ENCODE data around the gene MRPL24.
"Not testable (repeated sequence)": the region's sequence is repeated elsewhere in the genome, so short reads cannot be mapped to it uniquely, and the experiment has no call there.

Gene MRPL24

GRCh38 chr1:156767879-156768604 lies 27.2 kb upstream of the MRPL24 start:
- peaks cover 60% of the 10 kb centered on the region for H3K4me1 Mint-ChIP-seq (ENCODE audit: low read depth)
- H3K4me3 Mint-ChIP-seq = no peak overlapping the region
- intact Hi-C loops (cut with micrococcal nuclease) = loop anchor here (1.0 kb wide), 3 partner anchors 17 to 40 kb away; partner anchors contain the start of genes HDGF, ISG20L2, METTL25B and MRPL24
- no peaks in the 10 kb centered on the region for H3K9me3 Mint-ChIP-seq
- H3K36me3 Mint-ChIP-seq (ENCODE audit: low read depth) = peaks cover 36% of the 10 kb centered on the region
- H3K27ac Mint-ChIP-seq = no peak overlapping the region
- no peaks in the 10 kb centered on the region for H3K27me3 Mint-ChIP-seq

- intact Hi-C loops (cut with micrococcal nuclease) = loop anchor here (1.0 kb wide), 3 partner anchors 16 to 39 kb away; partner anchors contain the start of genes HDGF, ISG20L2, METTL25B and MRPL24
- Mint-ChIP-seq H3K27ac (no peak within 1 kb of the TSS), H3K27me3 (no peaks in the 10 kb centered on the region)
These were observed 26.4 kb upstream of the MRPL24 start, which contains the start of gene PRCC for GRCh38 chr1:156767101-156767878. Gene PRCC (plus strand): TSS chr1:156767535. CDS start chr1:156767772, 237 bp downstream.

GRCh38 chr1:156766298-156767100 lies 25.6 kb upstream of the MRPL24 start:
- Mint-ChIP-seq H3K9me3 (no peaks in the 10 kb centered on the region), H3K4me3 (no peak overlapping the region), H3K27me3 (no peaks in the 10 kb centered on the region)

More at GRCh38 chr1:156767101-156767878, 26.4 kb upstream of the MRPL24 start, which contains the start of gene PRCC:
- Mint-ChIP-seq H3K9me3 (no peaks in the 10 kb centered on the region), H3K4me3 (no peak within 1 kb of the TSS), H3K4me1 (ENCODE audit: low read depth) (peaks cover 53% of the 10 kb centered on the region), H3K36me3 (ENCODE audit: low read depth) (peaks cover 28% of the 10 kb centered on the region)

GRCh38 chr1:156765666-156766065 lies 24.8 kb upstream of the MRPL24 start:
- no peaks in the 10 kb centered on the region for H3K27me3 Mint-ChIP-seq
- no peak overlapping the region for H3K27ac Mint-ChIP-seq
- peaks cover 15% of the 10 kb centered on the region for H3K36me3 Mint-ChIP-seq (ENCODE audit: low read depth)
- peaks cover 41% of the 10 kb centered on the region for H3K4me1 Mint-ChIP-seq (ENCODE audit: low read depth)
- no peaks in the 10 kb centered on the region for H3K9me3 Mint-ChIP-seq
- intact Hi-C loops (cut with micrococcal nuclease) = no loop called here
- H3K4me3 Mint-ChIP-seq = no peak overlapping the region

More at GRCh38 chr1:156766298-156767100, 25.6 kb upstream of the MRPL24 start:
- H3K36me3 Mint-ChIP-seq (ENCODE audit: low read depth) = peaks cover 23% of the 10 kb centered on the region
- peaks cover 49% of the 10 kb centered on the region for H3K4me1 Mint-ChIP-seq (ENCODE audit: low read depth)
- intact Hi-C loops (cut with micrococcal nuclease) = loop anchor here (1.0 kb wide), 3 partner anchors 15 to 38 kb away; partner anchors contain the start of genes HDGF, ISG20L2, METTL25B and MRPL24
- H3K27ac Mint-ChIP-seq = no peak overlapping the region

GRCh38 chr1:156765136-156765535 lies 24.2 kb upstream of the MRPL24 start:
- H3K27ac Mint-ChIP-seq; H3K9me3 Mint-ChIP-seq; intact Hi-C loops (cut with micrococcal nuclease); H3K4me3 Mint-ChIP-seq; H3K27me3 Mint-ChIP-seq; H3K36me3 Mint-ChIP-seq (ENCODE audit: low read depth): not testable (repeated sequence)
- H3K4me1 Mint-ChIP-seq (ENCODE audit: low read depth) = peaks cover 35% of the 10 kb centered on the region

GRCh38 chr1:156760796-156761104 lies 19.9 kb upstream of the MRPL24 start:
- H3K4me1 Mint-ChIP-seq (ENCODE audit: low read depth) = peaks cover 5% of the 10 kb centered on the region
- peaks cover 5% of the 10 kb centered on the region for H3K36me3 Mint-ChIP-seq (ENCODE audit: low read depth)
- no peak overlapping the region for H3K27ac Mint-ChIP-seq
- no peaks in the 10 kb centered on the region for H3K9me3 Mint-ChIP-seq
- intact Hi-C loops (cut with micrococcal nuclease) = no loop called here
- H3K4me3 Mint-ChIP-seq = no peak overlapping the region
- H3K27me3 Mint-ChIP-seq = no peaks in the 10 kb centered on the region

- Mint-ChIP-seq H3K4me1 (ENCODE audit: low read depth) (peaks cover 1% of the 10 kb centered on the region), H3K4me3 (no peak overlapping the region), H3K36me3 (ENCODE audit: low read depth) (peaks cover 5% of the 10 kb centered on the region), H3K27ac (no peak overlapping the region), H3K9me3 (no peaks in the 10 kb centered on the region), H3K27me3 (no peaks in the 10 kb centered on the region)
- intact Hi-C loops (cut with micrococcal nuclease) = no loop called here
These were observed 19.4 kb upstream of the MRPL24 start for GRCh38 chr1:156760092-156760795.

- H3K27ac Mint-ChIP-seq; H3K9me3 Mint-ChIP-seq; H3K27me3 Mint-ChIP-seq; intact Hi-C loops (cut with micrococcal nuclease); H3K4me3 Mint-ChIP-seq; H3K36me3 Mint-ChIP-seq (ENCODE audit: low read depth): not testable (repeated sequence)
- peaks cover 11% of the 10 kb centered on the region for H3K4me1 Mint-ChIP-seq (ENCODE audit: low read depth)
These were observed 16.8 kb upstream of the MRPL24 start for GRCh38 chr1:156757572-156758253.

- H3K27ac Mint-ChIP-seq = no peak overlapping the region
- H3K9me3 Mint-ChIP-seq = no peaks in the 10 kb centered on the region
- peaks cover 13% of the 10 kb centered on the region for H3K4me1 Mint-ChIP-seq (ENCODE audit: low read depth)
- H3K36me3 Mint-ChIP-seq (ENCODE audit: low read depth) = peaks cover 12% of the 10 kb centered on the region
- intact Hi-C loops (cut with micrococcal nuclease) = no loop called here
- no peak overlapping the region for H3K4me3 Mint-ChIP-seq
- no peaks in the 10 kb centered on the region for H3K27me3 Mint-ChIP-seq
These were observed 15.5 kb upstream of the MRPL24 start for GRCh38 chr1:156756355-156756754.

- no peaks in the 10 kb centered on the region for H3K27me3 Mint-ChIP-seq
- intact Hi-C loops (cut with micrococcal nuclease) = no loop called here
- peaks cover 13% of the 10 kb centered on the region for H3K4me1 Mint-ChIP-seq (ENCODE audit: low read depth)
These were observed 14.7 kb upstream of the MRPL24 start for GRCh38 chr1:156755527-156755950.

GRCh38 chr1:156754219-156754618 lies 13.3 kb upstream of the MRPL24 start:
- Mint-ChIP-seq H3K4me1 (ENCODE audit: low read depth) (peaks cover 26% of the 10 kb centered on the region), H3K4me3 (no peak overlapping the region), H3K36me3 (ENCODE audit: low read depth) (peaks cover 30% of the 10 kb centered on the region), H3K27me3 (no peaks in the 10 kb centered on the region), H3K9me3 (no peaks in the 10 kb centered on the region), H3K27ac (no peak overlapping the region)
- intact Hi-C loops (cut with micrococcal nuclease) = no loop called here

More at GRCh38 chr1:156755527-156755950, 14.7 kb upstream of the MRPL24 start:
- H3K4me3 Mint-ChIP-seq = no peak overlapping the region
- H3K9me3 Mint-ChIP-seq = no peaks in the 10 kb centered on the region
- H3K27ac Mint-ChIP-seq = no peak overlapping the region
- peaks cover 19% of the 10 kb centered on the region for H3K36me3 Mint-ChIP-seq (ENCODE audit: low read depth)

- intact Hi-C loops (cut with micrococcal nuclease) = no loop called here
- Mint-ChIP-seq H3K4me3 (peak overlapping the region; percentile 57), H3K36me3 (ENCODE audit: low read depth) (peaks cover 34% of the 10 kb centered on the region), H3K27me3 (no peaks in the 10 kb centered on the region), H3K9me3 (no peaks in the 10 kb centered on the region), H3K4me1 (ENCODE audit: low read depth) (peaks cover 39% of the 10 kb centered on the region), H3K27ac (peak overlapping the region; percentile 92)
These were observed 12.1 kb upstream of the MRPL24 start for GRCh38 chr1:156752843-156753482.
